AG08396 (cell line): ENCODE measurements around the gene DYNLT2.
"Not testable (repeated sequence)": the region's sequence is repeated elsewhere in the genome, so short reads cannot be mapped to it uniquely, and the experiment has no call there.

Experiments
- DNase-seq: peaks from one replicate; pipeline ENCODE4 v3.0.0; 2012; ENCODE audit warnings: low spot score, mixed read lengths

Gene DYNLT2

DNA sequence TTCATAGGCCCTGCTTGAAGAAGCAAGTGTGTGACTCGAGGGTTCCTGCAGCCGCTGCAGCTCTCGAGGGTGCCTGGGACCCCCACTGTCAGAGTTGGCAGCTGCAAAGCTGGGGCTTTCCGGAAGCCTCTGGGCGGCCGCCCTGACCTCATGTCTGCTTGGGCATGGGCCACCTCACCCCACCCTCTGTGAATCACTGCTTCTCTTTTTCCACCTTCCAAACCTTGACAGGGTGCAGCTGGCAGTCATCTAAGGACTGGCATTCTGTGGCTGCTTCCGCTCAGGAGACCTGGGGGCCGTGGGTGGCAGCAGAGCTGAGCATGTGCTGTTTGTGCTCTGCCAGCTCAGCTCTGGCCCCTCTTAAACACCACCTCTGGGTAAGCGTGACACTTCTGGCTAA, 32.0 kb upstream of the DYNLT2 start:
- DNase-seq = no peak

DNA sequence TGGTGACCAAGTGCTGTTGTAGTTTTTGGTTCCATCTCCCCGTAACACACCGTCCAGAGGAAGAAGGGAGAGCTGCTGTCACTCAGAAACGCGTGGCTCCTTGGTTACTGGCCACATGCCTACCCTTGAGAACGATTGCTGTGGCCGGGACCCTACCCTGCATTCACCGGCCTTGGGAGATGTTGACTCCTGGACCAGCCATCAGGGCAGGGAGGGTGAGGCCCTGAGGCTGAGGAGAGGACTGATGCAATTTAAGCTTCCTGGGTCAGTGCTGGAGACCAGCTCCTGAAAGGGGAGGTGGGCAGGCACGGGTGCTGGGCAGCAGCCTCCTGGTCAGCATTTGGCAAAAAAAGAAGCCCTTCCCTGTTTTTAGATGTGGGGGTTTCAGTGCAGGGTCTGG, 31.6 kb upstream of the DYNLT2 start:
- no peak for DNase-seq

DNA sequence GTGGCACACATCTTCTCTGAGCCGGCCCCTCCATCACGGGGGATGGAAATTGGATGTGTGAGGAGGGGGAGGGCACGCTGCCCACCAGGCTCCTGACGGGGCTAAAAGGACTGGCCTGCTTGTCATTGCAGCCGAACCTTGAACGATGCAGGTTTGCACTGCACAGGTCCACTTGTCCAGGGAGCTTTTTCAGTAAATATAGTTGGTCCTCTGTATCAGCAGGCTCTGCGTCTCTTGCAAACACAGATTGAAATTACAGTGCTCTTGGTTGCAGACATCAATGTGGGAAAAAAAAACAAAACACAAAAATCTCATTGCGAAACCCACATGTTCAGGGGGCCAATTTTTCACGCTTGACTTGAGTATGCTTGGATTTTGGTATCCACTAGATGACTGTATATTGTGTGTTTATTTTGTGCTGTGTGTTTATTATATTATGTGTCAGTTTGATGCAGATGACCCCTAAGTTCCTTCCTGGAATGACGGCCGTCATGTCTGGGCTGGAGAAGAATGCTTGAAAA, 29.3 kb upstream of the DYNLT2 start:
- peak; percentile 29 for DNase-seq

DNA sequence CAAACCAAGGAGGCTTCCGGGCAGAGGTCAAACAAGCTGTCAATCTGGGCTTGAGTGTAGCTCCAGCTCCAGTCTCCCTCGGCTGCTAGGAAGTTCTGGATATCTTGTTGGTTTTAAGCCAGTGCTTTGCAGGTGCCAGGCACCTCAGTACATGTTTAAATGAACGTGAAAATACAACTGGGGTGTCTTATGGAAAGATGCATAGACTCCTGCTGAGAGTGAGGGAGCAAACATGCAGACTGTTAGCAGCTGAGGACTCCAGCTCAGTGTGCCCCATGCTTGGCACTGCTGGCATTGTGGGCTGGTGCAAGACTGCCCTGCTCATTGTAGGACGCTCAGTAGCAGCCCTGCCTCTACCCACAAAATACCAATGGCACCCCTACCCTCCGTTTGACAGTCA, 28.5 kb upstream of the DYNLT2 start:
- no peak for DNase-seq

DNA sequence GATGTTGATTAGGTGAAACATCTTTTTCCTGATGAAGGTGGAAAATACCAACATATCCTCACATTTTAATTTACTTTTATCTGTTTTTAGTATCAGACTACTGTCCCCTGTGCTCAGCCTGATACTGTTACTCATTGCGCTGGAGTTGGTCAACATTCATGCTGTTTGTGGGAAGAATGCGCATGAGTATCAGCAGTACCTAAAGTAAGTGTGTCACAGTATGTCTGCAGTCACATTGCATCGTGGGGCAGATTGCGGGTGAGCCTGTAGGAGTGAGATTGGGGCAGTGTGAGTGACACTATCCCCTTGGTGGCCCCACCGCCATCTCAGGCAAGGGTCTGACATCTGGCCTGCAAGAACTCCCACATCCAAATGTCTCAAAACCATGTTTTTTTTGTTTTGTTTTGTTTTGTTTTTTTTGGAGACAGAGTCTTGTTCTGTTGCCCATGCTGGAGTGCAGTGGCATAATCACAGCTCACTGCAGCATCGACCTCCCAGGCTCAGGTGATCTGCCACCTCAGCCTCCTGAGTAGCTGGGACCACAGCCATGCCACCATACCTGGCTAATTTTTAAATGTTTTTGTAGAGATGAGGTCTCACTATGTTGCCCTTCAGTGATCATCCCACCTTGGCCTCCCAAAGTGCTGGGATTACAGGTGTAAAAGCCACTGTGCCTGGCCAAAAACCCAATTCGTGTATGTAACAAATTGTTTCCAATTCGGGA, 27.9 kb upstream of the DYNLT2 start:
- DNase-seq = no peak

DNA sequence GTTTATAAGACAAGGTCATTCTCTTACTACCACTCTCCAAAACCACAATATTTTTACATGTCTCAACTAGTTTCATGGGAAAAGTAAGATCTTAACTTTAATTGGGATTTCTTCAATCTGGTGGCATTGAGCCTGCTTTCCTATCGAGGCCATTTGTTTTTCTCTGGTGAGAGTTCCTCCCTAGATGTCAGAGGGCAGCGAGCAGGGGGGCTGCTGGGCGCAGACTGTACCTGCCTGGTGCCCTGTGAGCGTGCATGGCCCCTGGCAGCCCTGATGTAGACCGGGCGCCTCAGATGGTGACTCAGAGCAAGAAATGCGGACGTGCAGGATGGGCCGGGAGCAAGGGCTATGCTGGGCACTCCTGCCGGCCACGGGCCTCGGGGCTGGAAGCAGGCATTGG, 27.3 kb upstream of the DYNLT2 start:
- no peak for DNase-seq

DNA sequence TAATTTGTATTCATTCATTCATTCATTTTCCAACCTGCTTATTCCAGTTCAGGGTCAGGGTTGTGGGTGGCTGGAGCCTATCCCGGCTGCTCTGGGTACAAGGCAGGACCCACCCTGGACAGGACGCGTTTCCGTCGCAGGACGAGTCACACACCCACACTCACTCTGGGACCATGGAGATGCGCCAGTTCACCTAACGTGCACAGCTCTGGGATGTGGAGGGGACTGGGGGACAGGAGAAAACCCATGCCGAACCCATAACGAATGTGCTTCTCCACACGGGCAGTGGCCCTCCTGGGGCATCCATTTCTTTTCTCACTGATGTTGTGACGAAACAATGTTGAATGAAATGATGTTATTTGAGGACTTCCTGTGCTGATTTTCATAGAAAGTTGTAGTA, 26.5 kb upstream of the DYNLT2 start:
- DNase-seq = no peak

DNA sequence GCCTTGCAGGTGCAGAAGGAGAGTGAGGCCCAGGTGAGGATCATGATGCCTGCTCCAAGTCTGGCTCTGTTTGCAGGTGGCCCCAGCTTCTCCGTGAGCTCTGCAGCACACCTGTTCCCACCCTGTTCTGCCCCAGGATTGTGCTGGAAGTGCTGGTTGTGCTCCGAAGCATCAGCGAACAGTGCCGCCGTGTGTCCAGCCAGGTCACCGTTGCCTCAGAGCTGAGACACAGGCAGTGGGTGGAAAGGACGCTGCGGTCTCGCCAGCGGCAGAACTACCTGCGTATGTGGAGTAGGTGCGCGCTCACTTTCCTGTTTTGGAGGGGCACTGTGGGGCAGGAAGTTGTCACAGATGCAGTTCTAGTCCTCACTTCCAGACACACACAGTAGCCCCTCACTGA, 25.0 kb upstream of the DYNLT2 start:
- DNase-seq = no peak

DNA sequence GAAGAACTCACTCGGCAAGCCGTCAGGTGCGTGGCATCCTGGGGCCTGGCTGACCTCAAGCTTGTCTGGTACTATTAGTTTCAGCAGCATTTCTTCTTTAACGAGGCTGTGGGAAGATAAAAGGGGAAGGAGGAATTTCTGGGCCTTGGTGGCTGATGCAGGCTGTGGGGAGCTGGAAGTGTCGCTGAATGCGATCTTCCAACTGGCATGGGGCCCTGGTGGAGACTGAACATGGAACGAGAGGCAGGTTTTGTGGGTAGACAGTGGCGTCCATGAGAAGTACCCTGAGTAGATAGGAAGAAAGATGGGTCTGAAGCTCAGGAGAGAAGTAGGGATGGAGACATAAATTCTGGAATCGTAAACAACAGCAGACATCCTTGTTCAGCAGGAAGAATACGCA, 23.9 kb upstream of the DYNLT2 start:
- DNase-seq = no peak

DNA sequence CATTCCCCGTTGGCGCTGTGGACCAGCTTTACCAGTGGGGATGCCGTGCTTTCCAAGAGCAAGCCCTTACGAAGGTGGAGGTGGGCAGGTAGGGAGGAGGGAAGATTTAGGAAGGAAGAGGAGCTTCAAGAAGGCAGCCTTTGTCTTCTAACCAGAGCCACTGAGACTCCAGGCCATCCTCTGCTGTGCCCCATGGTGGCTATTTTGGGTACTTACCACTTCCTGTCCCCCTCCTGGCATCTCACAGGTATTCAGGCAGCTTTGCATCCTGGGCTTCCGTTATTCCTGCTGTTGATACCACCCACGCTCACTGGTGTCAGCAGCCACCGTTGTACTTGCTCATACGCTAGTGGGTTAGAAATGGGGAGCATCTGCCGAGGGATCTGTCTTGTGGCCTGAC, 23.0 kb upstream of the DYNLT2 start:
- no peak for DNase-seq

DNA sequence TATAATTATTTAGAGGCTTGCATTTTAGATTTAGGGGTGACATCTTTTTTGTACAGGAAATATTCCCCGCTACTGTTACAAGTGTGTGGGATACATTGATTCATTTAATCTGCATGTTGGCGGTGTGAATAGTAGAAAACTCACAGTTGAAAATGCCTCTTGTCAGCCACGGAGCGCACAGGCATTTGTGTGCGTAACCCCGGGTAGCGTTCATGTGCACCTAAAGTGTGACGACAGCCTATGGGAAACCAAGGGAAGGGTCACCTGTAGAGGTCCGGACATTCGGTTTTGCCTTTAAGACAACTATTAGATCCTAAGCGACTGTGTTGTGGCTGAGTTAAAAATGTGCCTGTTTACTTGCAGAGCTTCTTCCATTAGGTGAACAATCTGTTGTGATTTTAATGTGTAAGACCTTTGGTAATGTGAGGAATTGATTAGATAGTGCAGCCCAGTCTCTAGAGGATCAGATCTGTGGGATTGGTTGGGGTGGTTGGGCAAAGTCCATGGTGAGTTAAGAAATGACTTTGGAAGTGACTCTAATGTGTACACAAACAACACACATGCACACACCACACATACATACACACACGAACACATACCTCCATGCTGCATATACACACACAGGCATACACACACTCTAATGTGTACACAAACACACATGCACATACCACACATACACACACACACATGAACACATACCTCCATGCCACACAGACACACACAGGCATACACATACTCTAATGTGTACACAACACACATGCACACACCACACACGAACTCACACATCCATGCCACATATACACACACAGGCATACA, 15.8 kb upstream of the DYNLT2 start:
- DNase-seq = no peak

DNA sequence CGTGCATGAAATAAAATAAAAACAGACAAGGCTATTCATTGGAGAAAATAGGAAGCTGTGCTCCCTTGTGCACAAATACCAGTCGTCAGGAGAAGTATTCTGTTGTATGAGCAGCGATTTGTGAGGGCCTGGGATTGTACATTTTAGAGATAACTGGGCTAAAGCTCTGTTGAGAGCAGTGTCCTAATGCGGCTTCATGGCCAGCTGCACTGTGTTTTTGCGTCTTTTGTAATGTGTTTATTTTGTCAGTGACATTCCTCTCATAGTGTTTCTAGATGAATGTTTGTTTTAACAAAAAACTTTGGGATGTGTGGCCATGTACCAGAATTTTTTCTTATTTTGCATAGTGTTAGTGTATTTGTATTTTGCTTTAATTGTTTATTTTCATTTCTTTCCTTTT, 14.9 kb upstream of the DYNLT2 start:
- peak; percentile 58 for DNase-seq

DNA sequence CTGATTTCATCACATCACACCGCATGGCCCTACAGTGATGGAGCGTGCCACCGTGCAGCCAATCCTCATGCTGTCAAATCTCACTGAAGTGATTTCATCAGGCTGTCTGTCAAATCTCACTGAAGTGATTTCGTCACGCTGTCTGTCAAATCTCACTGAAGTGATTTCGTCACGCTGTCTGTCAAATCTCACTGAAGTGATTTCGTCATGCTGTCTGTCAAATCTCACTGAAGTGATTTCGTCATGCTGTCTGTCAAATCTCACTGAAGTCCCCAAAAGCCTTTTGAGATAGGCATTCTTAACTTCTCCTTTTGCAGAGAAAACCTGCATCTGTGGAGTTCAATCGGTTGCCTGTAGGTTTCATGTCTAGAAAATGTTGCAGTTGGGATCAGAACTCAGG, 14.4 kb upstream of the DYNLT2 start:
- not testable (repeated sequence) for DNase-seq

DNA sequence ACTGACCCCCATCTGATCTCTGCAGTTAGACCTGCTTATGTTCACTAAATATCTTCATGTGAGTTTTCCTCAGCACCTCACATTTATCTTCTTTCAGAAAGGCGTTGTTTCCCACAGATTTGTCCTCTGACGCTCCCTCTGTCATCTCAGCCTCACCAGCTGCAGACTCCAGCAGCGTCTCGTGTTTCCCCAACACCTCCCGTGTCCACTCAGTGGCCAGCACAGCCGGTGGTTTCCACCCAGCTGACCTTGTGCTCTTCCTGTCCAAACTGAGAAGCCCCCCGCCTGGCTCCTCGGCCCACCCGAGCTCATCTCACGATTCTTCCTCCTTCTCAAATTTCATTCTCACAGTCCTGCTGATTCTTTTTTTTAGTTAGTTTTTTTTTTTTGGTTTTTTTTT, 12.5 kb upstream of the DYNLT2 start:
- DNase-seq = no peak

DNA sequence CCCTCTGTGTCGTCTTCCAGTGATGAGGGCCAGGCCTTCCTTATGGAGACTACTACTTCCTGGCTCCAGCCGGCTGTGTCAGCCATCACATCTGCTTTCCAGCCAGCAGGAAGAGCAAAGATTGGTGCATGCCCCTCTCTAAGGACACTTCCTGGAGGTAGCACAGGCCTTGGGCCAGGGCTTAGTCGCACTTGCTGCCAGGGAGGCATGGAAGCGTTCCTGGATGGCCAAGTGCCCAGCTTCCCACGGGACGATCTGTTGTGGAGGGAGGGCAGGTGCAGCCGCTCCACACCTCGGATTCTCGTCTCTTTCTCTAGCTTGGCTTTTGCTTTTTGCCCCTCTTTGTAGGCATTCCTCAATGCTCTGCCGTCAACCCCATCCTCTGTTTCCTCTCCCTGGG, 11.9 kb upstream of the DYNLT2 start:
- no peak for DNase-seq

DNA sequence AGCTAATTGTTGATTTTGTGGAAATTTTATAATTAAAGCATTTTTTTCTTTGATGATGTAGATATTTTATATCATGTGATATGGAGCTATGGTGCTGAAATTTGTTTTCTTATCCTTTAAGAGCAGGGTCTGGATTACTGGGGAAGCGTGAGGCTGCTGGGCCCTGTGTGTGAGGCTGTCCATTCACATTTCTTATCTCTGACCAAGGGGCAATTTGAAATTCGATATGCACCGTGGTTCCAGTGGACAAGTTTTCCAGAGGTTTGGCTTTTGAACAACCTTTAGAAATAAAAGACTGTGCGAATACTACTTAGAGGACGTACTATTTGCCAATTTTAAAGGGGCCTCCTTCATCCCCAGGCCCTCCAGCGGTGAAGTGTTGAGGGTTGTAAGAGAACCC, 3.8 kb upstream of the DYNLT2 start:
- DNase-seq = no peak

DNA sequence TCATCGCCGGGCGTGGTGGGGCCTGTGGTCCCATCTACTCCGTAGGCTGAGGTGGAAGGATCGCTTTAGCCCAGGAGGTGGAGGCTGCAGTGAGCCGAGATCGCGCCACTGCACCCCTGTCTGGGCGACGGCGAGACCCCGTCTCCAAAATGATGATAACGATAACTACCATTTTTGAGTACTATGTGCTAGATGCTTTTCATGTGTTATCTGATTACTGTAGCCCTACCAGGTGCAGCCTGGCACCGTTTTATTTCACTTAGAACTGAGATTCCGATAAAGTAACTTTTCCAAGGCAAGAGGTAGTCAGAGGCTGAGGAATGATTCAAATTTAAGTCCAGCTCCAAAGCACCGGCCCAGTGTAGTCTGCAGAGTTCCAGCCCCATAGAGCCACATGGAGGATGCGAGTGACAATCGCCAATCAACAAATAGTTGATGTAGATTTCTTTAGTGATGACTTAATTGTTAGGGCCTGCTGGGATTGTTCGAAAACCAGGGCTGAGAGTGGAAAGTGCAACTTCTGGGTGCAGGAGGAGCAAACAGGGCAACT, 777 bp upstream of the DYNLT2 start:
- peak; percentile 12 for DNase-seq

DNA sequence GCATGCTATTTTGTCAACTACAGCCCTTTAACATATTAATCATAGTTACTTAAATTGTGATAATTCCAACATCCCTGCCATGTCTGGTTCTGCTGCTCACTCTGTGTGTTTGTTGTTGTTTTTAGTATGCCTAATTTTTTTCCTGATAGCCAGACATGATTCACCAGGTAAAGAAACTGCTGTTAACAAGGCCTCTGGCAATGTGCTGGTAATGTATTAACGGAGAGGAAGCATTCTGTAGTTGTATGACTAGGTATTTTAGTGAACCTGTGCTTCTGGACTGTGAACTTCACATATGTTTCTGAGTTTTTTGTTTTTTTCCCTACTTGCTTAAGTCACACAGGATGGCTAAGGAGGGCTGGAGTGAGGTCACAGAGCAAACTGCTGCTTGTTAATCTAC, 4.8 kb downstream of the DYNLT2 start:
- DNase-seq = no peak

DNA sequence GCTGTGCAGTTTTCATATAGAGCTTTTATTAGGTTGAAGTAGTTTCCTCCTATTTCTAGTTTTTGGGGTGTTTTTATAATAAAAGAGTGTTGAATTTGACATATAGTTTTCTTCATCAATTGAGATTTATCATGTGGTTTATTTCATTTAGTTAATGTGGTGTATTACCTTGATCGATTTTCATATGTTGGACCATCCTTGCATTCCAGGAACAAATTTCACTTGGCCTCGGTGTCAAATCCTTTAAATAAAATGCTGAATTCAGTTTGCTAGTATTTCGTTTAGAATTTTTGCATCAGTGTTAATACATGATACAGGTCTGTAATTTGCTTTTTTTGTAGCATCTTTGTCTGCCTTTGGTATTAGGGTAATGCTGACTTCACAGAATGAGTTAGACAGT, 6.0 kb downstream of the DYNLT2 start:
- no peak for DNase-seq

DNA sequence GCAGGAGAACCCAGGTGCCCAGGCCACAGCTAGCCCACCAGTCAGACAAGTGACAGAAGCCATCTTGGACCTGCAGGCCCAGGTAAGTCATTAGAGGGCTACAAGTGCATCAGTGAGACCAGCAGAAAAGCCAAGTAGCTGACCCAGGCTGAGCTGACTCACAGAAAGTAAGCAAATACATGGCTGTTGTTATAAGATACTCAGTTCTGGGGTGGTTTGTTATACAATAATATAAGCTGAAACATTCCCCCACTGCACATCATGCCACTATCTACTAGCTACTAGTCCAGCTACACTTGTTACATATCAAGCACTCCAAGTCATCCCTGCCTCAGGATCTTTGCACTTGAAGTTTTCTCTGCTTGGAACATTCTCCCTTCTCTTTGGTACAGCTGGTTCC, 10.0 kb downstream of the DYNLT2 start:
- DNase-seq = no peak

DNA sequence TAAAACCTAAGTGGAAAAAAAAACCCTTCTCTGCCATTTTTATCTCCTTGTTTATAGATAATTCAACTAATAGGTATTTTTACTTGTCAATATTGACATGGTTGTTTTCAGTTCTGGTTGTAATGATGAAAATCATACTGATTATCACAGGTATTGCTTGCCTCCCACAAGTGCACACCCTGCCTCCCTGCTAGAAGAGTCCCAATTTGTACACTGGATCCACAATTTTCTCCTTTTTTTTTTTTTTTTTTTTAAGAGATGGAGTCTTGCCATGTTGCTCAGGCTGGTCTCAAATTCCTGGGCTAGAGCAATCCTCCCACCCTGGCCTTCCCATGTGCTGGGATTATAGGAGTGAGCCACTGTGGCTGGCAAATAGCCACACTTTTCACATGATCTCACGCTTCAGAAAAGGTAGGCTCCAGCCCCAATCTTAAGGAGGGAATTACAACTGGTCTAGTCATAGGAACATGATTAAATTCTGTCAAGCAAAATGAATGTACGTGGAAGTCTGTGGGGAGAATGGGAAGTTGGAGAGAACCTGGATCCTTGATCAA, 12.3 kb downstream of the DYNLT2 start:
- no peak for DNase-seq

DNA sequence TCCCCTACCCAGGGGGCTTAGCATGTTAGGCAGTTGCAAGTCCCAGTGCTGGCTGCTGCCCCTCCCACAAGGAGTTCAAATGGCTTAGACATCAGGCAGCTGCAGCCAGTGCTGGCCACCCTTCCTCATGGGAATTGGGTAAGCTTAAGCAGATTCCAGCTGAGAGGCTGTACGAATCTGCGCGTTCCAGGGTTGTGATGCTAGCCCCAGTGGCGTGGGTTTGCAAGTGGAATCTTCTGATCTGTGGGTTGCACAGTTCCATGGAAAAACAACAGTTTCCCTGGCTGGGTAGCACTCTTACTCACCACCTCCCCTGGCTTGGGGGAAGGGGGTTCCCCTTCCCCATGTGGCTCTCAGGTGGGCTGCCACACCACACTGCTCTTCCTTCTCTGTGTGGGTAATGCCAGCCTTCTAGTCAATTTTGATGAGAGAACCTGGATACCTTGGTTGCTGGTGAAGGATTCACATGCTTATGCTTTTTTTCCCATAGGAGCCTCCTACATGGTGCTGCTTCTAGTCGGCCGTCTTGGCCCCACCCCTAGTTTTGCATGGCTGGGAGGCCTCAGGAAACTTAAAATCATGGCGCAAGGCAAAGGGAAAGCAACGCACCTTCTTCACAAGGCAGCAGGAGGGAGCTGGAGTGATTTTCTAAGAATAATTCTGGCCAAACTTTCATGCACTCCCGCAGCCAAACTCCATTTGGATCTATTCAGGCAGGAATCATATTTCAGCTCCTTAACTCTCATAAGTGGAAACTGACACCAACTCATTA, 13.0 kb downstream of the DYNLT2 start:
- no peak for DNase-seq
